Stimulated activated CD4-positive, alpha-beta T cell treated with anti-CD3 and anti-CD28 coated beads, Interleukin-4, amount 100 ng/mL, for 4 hours (primary cell): ENCODE measurements around the gene ANK2.
A peak's percentile ranks its signal among the peaks of the same experiment; 100 is the strongest.
"Not testable (repeated sequence)": the region's sequence is repeated elsewhere in the genome, so short reads cannot be mapped to it uniquely, and the experiment has no call there.

Source experiments
- DNase-seq, 2 experiments: peaks; one replicate each; pipeline ENCODE4 v3.0.0-alpha.2; 2020

Gene ANK2

DNA sequence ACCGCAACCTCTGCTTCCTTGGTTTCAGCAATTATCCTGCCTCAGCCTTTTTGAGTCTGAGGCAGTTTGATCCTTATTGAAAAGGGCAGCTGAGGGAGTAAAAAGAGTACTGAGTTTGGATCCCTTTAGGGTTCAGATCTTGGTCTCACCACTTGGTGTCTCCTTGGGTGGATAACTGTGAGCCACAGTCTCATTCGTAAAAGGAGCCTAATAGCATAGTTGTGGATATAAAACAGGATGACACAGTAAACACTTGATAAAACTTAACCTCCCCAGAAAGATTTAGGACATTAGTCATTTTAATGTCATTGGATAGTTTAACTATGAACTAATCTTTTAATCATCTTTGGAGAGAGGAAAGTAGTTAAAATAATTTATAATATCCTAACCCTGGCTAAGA is 173.0 kb downstream of the ANK2 start:
- no peak for DNase-seq

DNA sequence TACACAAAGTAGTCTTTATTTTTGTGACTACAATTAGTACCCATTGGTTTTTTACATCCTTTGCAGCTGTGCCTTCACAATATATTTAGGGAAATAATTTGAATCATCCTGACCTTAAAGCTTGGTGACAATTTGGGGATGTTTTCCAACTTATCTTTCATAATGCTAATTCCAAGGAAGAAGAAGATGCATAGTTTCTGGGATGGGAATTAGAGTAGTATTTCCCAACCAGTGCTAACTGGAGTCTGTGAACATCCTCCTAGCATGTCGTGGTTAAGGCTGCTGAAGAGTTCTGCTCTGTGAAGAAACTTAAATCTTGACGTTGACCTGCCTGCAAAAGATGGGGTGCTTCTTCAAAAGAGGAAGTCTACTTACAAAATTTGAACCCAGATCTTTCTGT is 173.5 kb downstream of the ANK2 start:
- no peak for DNase-seq

DNA sequence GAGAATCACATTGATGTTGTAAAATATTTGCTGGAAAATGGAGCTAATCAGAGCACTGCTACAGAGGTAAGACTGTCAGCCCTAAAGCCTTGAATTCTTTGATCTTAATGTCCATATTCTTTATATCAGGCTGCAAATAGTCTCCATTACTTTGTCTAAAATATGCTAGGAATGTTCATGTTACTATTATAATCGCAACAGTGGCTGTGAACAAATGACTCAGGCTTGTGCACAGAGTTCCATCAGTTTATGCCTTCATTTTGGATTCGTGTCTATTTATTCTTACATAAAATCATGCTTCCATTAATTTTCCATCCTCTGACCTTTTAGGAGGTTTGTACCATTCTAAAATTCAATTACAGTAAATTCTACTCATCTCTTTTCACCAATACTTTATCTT is 182.7 kb downstream of the ANK2 start:
- no peak for DNase-seq

DNA sequence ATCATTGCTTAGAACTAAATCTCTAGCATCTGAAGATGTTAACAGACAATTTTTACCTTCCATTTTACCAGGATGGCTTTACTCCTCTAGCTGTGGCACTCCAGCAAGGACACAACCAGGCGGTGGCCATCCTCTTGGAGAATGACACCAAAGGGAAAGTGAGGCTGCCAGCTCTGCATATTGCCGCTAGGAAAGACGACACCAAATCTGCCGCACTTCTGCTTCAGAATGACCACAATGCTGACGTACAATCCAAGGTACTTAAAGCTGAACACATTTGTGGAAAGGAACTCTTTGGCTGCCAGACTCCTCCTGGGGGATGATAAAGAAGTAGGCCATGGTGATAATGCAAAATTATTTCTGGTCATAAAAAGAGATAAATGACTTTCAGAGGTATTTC is 187.5 kb downstream of the ANK2 start:
- DNase-seq: no peak

DNA sequence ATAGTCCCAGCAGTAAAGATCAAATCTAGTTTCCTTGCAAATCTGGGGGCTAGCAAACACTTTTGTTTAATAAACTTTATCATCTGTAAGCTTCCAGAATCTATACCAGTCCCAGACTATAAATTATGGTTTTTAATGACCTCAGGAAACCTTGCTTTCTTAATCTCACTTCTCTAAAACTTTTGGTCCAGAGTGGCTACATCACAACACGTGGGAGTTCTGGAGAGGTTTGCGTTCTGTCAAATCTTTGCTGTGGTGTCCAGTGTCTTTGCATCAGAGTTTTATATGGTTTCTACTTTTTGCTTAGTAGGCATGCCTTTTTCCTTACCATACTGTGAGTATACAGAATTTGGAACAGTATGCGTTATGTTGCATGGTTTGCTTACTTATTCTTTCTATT is 193.9 kb downstream of the ANK2 start:
- DNase-seq: no peak

DNA sequence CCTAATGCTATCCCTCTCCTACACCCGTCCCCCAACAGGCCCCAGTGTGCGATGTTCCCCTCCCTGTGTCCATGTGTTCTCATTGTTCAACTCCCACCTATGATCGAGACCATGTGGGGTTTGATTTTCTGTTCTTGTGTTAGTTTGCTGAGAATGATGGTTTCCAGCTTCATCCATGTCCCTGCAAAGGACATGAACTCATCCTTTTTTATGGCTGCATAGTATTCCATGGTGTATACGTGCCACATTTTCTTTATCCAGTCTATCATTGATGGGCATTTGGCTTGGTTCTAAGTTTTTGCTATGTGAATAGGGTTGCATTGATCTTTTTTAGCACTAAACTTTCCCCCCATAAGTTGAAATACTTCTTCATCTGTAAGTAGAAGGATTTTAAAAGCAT is 195.3 kb downstream of the ANK2 start:
- DNase-seq: not testable (repeated sequence)

DNA sequence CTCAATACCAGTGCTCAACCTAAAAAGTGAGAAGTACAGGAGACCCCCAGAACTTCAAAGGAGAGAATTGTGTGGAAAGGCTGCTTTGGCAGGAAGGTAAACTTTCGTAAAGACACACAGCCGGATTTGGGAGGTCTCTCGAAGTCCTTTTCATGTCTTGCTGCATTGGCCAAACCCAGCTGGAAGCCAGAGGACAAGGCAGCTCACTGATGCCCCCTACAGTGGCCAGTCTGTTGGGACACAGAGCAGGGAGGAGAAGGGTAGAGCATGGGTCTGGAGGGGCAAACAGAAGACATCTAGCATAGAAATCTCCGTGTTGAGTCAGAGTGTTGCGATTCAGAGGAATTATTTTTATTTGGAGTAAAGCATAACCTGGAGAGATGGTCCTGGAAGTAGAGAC is 198.9 kb downstream of the ANK2 start:
- no peak for DNase-seq

DNA sequence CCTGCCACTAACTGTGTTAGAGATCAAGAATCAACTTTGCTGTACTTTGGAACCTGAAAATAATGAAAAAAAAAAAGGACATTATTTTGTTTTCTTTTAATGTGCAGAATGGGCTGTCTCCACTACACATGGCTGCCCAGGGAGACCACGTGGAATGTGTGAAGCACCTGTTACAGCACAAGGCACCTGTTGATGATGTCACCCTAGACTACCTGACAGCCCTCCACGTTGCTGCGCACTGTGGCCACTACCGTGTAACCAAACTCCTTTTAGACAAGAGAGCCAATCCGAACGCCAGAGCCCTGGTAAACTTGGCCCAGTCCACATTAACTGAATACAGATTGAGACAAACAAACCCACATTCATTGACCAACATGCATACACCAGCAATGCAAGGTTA is 206.2 kb downstream of the ANK2 start:
- DNase-seq: no peak

DNA sequence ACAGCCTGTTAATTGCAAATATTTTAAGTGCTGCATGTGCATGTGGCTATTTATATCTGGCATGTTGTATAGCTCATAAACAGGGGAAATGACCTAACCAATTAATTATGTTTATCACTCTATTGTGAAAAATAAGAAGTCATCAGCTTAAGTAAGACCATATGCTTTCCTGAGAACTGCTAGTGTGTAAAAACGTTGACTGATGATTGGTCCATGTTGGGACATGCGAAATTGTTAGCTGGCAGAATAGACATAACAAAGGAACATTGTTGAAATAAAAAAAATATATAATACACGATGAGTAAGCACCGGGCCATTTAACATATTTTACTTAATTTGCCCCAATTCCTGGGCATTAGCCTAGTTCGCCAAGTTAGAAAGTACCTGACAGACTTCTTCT is 207.5 kb downstream of the ANK2 start:
- no peak for DNase-seq

DNA sequence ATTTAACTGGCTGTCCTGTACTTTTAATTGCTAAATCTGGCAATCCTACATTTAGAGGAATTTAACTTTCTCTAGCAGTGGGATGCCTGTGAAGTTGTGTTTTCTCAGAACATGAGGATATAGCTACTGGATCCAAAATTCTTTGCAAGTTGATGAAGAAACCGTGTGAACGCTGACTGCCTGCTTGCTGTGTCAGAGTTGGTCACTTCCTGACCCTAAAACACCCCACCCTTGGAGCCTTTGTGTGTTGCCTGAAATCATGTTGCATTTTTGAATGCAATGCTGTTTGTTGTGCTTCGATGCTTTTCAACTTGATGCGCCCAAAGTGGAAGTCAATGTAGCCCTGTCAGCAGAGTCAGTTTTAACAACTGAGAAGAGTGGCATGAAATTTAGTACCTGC is 211.2 kb downstream of the ANK2 start:
- DNase-seq: no peak

DNA sequence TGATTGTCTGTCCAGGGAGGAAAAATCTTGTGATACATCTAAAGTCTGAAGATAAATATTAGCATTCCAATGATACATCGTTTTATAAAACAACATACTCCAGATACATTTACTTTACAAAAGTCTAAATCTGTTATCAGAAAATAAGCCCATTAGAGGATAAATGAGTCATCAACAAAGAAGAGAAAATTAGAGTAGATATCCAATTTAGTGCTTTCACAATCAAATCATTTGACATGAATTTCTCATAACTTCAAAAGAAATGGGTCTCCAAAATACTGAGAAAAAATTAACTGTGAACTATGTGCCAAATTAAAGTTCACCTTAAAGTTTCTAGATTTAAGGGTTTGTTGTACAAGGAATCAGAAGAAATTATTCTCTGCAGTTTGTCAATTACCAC is 213.8 kb downstream of the ANK2 start:
- DNase-seq: no peak

DNA sequence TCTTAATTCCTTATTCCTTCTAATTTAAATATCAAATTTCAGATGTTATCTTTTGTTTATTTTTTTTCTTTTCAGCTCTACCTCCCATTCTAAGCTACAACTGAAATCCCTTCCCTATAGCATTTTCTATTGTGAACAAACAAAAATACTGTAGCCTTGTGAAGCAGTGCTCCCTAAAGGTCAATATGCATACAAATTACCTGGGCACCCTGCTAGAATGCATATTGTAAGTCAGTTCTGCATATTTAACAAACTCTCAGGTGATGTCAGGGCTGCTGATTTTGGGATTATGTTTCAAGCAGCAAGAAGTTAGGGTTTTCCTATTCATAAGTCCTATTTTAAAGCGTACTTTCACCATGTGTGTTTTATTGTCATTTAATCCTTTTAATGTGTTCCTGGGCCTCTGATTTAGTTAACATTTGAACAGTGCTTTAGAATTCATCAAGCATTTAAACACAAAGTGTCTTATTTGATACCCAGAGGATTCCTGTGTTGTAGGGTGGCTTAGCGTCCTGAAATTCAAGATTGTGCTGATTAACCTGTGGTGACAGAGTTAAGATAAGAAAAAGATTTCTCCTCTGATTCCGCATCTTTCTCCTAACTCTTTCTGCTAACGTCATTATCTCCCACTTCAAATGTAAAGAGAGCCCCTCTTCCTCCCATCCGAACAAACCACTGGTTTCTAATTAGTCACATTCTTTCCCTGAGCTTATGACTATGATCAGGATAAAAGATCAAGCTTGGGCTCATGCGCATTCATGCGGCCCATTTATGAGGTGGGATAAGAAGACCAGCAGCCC is 221.3 kb downstream of the ANK2 start:
- no peak for DNase-seq

DNA sequence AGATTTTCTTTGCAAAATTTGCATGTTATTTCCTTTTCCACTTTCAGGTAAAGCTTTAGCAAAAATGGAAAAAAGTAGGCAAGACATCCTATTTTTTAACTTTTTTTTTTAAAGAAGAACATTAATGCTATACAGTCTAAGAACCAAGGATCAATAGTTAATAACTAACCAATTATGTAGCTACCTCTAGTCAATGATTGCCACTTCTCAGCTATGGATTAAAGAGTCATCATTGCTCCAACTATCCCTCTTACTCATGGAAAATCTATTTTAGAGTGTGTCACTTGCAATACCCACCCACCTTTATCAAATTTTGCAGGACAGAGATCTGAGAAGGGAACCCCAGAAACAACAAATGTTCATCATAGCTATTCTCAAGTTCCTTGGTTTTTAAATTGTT is 223.1 kb downstream of the ANK2 start:
- no peak for DNase-seq

DNA sequence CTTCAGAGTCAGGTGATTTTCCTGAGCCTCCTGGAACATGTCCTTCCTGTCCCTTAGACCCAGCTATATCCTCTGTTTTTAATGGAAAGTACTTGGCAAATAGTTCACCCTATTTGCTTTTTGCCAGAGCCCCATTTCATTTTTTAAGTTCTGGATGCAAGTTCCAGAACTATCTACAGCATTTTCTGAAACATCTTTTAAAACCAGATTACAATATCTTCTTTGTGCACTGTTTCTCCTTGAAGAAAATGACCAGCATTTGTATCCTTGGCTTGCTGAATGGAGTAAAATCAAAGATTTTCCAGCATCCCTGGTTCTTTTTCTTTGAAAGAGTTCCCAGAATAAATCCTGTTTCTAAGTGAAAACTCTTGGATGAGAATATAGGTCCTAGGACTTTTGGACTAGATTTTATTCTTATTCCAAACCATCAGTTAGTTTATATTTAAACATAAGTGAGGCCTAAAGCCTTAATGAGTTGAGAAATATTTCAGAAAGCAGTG is 224.3 kb downstream of the ANK2 start:
- no peak for DNase-seq

DNA sequence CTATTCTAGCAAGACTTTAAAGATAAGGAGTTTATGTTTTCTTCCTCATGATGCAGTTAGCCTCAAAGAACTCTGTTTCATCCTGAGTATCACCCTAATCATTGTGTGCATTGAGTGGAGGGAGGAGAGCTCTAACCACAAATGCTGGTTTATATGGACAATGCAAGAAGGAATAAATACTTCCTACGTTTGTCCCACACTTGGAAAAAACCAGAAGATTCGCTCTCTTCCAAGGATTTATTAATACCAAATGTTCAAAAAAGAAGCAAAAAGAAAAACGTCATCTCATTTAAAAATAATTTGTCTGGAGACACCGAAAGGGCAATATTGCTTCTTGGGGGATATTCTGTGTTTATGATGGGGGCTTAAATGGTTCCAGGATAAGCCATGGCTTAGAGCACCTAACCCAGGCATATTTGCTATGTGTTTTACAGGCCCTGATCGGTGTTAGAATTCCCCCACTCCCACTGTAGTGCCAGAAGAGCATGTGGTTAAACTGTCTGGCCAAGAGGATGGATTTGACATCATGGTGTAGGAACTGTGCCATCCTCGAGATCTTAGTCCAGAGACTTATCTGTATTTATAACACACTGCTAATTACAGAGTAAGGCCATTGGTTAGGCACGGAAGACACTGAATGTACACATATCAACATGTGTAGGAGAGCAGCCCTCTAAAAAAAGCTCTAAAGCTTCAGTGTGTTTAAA is 227.2 kb downstream of the ANK2 start:
- no peak for DNase-seq

DNA sequence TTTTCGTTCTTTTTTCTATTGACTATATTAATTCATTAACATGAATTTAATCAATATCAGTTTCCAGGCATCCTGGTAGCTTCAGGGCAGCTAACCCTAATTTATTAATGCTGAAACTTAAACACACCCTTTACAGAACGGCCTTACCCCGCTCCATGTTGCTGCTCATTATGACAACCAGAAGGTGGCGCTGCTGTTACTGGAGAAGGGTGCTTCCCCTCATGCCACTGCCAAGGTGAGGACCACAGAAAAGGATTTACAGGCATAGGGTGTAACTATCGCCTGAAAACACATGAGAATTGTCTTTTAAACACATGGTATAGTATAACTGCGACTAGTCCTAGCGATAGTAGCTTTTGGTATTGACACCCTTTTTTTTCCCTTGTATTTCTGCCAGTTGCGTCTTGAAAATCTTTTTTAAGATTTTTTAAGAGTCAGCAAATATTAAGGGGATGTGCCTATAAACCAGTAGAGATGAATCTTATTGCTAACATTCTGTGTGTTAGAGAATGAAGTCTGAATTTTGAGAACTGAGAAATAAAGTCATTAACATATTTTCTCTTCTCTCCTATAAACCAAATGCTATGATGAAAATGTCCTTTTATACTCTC is 229.0 kb downstream of the ANK2 start:
- DNase-seq: peak; percentile 39 to 45

DNA sequence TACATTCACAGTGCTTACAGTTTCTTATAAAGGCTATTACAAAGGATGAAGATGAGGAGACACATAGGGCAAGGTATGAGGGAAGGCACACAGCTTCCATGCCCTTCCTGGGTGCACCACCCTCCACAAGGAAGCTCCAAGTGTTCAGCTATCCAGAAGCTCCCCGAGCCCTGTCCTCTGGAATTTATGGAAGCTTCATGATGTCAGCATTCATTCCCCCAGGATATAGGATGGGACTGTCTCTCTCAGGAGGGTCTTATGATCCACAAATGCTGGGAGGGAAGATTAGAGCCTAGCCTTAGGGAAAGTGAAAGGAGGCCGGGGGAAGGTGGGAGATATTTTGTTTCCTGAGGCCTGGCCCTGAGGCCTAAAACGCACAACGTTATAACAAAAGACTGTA is 236.0 kb downstream of the ANK2 start:
- DNase-seq: no peak

DNA sequence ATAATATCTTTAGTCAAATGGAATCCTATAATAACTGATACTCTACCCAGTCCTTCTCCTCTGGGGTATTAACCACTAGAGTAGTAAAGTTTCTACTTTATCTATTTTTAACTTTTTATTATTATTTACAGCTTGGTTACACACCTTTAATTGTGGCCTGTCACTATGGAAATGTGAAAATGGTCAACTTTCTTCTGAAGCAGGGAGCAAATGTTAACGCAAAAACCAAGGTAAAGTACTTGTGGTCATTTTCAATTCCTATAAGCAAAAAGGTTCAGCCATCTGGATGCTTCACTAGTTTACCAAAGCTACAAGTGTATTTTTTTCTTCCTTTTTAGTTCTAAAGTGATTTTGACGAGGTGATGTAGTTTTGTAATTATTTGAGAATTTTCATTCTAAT is 238.8 kb downstream of the ANK2 start:
- no peak for DNase-seq

DNA sequence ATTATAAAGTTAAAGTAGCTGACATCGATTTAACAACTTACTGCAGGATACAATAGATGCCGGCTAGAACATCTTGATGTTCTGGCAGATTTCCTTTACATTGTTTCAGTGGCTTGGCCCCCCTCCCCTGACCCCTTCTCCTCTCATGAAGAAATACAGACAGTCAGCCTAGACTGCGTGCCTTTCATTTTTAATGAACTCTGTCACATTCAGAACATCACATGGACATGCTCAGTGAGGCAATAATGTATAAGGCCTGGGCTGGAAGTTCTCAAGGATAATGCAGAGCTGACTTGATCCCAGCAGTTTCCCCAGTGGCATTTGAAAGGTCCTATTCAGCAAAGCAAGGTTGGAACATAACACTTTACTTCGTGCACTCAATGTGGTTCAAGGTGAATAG is 239.2 kb downstream of the ANK2 start:
- DNase-seq: no peak

DNA sequence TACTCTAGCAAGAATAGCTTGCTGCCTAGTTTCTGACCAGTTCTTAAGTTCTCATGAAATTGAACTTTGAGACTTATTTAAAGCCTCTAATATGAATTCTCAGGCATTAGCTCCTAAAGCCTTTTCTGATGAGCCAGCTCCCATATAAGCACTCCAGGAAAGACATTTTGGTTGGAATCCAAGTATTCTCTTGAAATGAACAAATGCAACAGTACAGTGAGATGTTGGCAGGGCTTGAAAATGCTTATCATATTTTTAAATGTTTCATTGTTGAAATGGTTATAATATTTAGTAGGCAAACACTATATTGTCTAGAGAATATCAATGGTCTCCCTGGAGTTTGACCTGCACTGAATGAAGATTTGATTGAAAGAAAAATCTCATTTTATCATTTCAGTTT is 240.3 kb downstream of the ANK2 start:
- DNase-seq: no peak

DNA sequence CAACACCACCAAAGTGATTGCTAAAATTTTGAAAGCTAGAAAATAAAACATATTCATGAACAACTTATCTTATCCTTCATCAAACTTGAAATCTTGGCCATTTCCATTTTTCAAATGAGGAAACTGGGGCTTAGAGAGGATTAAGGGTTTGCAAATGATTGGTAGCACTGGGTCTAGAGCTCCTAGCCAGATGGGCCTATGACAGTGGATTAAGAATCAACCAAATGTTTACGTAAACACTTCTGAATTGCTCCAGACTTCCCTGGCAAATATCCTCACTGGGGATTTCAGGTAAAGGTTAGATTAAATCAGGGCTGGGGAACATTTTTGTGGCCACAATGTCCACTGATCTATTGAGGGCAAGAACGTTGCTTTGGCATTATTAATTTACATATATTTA is 241.2 kb downstream of the ANK2 start:
- no peak for DNase-seq

DNA sequence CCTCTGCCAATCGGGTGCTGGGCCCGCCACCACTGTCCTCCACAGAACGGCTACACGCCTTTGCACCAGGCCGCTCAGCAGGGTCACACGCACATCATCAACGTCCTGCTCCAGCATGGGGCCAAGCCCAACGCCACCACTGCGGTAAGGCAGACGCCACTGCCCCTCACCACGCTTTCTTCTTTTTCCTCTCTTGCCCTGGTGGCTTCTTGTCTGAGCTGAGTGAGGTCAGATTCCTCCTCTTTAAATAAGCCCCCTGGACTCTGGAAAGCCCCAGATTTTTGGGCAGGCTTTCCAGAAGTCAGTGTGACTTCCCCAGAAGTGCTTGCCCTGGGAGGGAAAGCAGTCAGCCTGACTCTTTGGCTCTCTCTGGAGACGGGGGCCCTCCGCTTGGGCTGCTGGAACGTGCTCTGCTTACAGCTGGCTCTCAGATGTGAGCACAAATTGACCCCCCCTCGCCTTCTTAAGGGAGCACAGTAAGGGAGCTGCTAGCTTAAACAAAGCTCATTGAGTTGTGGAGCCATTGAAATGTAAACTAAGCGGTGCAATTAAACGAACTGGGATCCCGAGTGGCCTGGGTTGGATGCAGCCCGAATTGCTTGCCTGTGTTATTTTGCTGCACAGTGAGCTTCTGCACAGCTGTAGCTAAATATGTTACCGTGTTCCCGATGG is 243.1 kb downstream of the ANK2 start:
- no peak for DNase-seq

DNA sequence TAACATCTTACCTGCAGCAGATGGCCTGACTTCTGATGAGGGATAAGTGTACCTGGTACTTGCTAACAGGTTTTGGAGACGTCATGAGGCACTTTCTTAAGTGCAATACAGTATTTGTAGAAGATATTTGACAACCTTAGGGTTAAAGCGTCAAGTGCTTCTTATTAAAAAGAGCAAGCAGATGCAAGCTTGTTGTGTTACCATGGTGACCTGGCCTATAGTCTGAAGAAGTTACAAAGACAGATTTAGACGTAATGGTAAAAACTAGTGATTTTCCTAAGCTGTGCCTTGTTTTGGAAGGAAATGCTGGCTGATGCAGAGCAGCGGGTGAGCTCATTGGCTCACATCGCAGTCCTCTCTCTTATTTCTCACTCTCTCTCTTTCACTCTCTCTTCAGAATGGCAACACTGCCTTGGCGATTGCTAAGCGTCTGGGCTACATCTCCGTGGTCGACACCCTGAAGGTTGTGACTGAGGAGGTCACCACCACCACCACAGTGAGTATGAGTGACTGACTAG is 243.6 kb downstream of the ANK2 start:
- DNase-seq: no peak
